Measurements from ENCODE around the gene TMEM169. TPM values are rescaled to one million over a fixed set of nuclear protein-coding genes. Genes with fewer than 3 reads are reported as not detected.
"Not testable (repeated sequence)": the region's sequence is repeated elsewhere in the genome, so short reads cannot be mapped to it uniquely, and the experiment has no call there.

Gene TMEM169
- total RNA-seq, 1 donor from 2014 or later, result 0.07 TPM

GRCh38 chr2:216071111-216071851 is 10.4 kb upstream of the TMEM169 start:
- DNase-seq (ENCODE audit: low read depth, low spot score), result no peak

GRCh38 chr2:216072473-216072872 is 9.2 kb upstream of the TMEM169 start:
- DNase-seq (ENCODE audit: low read depth, low spot score), result no peak

GRCh38 chr2:216073773-216074172 is 7.9 kb upstream of the TMEM169 start:
- no peak for DNase-seq (ENCODE audit: low read depth, low spot score)

GRCh38 chr2:216074380-216074779 is 7.3 kb upstream of the TMEM169 start:
- DNase-seq (ENCODE audit: low read depth, low spot score), result no peak

GRCh38 chr2:216074794-216075193 is 6.9 kb upstream of the TMEM169 start:
- no peak for DNase-seq (ENCODE audit: low read depth, low spot score)

GRCh38 chr2:216075510-216076485 is 5.9 kb upstream of the TMEM169 start:
- DNase-seq (ENCODE audit: low read depth, low spot score), result no peak

GRCh38 chr2:216078776-216079175 is 2.9 kb upstream of the TMEM169 start:
- DNase-seq (ENCODE audit: low read depth, low spot score), result no peak

- not testable (repeated sequence) for DNase-seq (ENCODE audit: low read depth, low spot score)
Measured at GRCh38 chr2:216080048-216080447, 1.7 kb upstream of the TMEM169 start.

- DNase-seq (ENCODE audit: low read depth, low spot score), result no peak
Measured at GRCh38 chr2:216081012-216081411, 707 bp upstream of the TMEM169 start.

- no peak for DNase-seq (ENCODE audit: low read depth, low spot score)
Measured at GRCh38 chr2:216082117-216082711, 495 bp downstream of the TMEM169 start.

GRCh38 chr2:216082805-216083204 is 1.1 kb downstream of the TMEM169 start:
- DNase-seq (ENCODE audit: low read depth, low spot score), result no peak

- no peak for DNase-seq (ENCODE audit: low read depth, low spot score)
Measured at GRCh38 chr2:216083464-216084281, 2.0 kb downstream of the TMEM169 start.

GRCh38 chr2:216084547-216084946 is 2.8 kb downstream of the TMEM169 start:
- no peak for DNase-seq (ENCODE audit: low read depth, low spot score)

- DNase-seq (ENCODE audit: low read depth, low spot score), result no peak
Measured at GRCh38 chr2:216086207-216086893, 4.6 kb downstream of the TMEM169 start.

GRCh38 chr2:216090369-216090786 is 8.7 kb downstream of the TMEM169 start:
- DNase-seq (ENCODE audit: low read depth, low spot score), result no peak

GRCh38 chr2:216092646-216093045 is 10.9 kb downstream of the TMEM169 start:
- DNase-seq (ENCODE audit: low read depth, low spot score), result no peak

GRCh38 chr2:216094701-216095100 is 13.0 kb downstream of the TMEM169 start:
- no peak for DNase-seq (ENCODE audit: low read depth, low spot score)

- no peak for DNase-seq (ENCODE audit: low read depth, low spot score)
Measured at GRCh38 chr2:216098421-216099334, 17.0 kb downstream of the TMEM169 start.

- DNase-seq (ENCODE audit: low read depth, low spot score), result no peak
Measured at GRCh38 chr2:216101109-216101508, 19.4 kb downstream of the TMEM169 start.
